Activated effector memory CD4-positive, alpha-beta T cell treated with anti-CD3 and anti-CD28 coated beads, Interleukin-2, amount 50 U/mL, for 16 hours (primary cell): ENCODE measurements around the gene TMCC2.
"Not testable (repeated sequence)": the region's sequence is repeated elsewhere in the genome, so short reads cannot be mapped to it uniquely, and the experiment has no call there.

Experiments
- DNase-seq: peaks from one replicate; pipeline ENCODE4 v3.0.0-alpha.2; 2020

TMCC2 gene

GRCh38 chr1:205214756-205215155 is 13.0 kb upstream of the TMCC2 start:
- no peak for DNase-seq

- no peak for DNase-seq
Measured at GRCh38 chr1:205216588-205216987, 11.2 kb upstream of the TMCC2 start.

GRCh38 chr1:205217418-205217817 is 10.3 kb upstream of the TMCC2 start:
- DNase-seq = no peak

- DNase-seq = no peak
Measured at GRCh38 chr1:205220421-205220820, 7.3 kb upstream of the TMCC2 start.

GRCh38 chr1:205224736-205225135 is 3.0 kb upstream of the TMCC2 start:
- DNase-seq = no peak

- DNase-seq = no peak
Measured at GRCh38 chr1:205225901-205226765, 1.6 kb upstream of the TMCC2 start.

GRCh38 chr1:205226868-205227583 is 720 bp upstream of the TMCC2 start:
- no peak for DNase-seq

- no peak for DNase-seq
Measured at GRCh38 chr1:205228093-205228521, 361 bp downstream of the TMCC2 start.

GRCh38 chr1:205229399-205229871 is 1.7 kb downstream of the TMCC2 start:
- peak; percentile 81 for DNase-seq

- DNase-seq = no peak
Measured at GRCh38 chr1:205229916-205230700, 2.4 kb downstream of the TMCC2 start.

GRCh38 chr1:205230982-205231381 is 3.2 kb downstream of the TMCC2 start:
- DNase-seq = no peak

- DNase-seq = no peak
Measured at GRCh38 chr1:205232127-205232820, 4.5 kb downstream of the TMCC2 start.

- DNase-seq = no peak
Measured at GRCh38 chr1:205232945-205233397, 5.2 kb downstream of the TMCC2 start.

- DNase-seq = not testable (repeated sequence)
Measured at GRCh38 chr1:205233986-205234385, 6.2 kb downstream of the TMCC2 start.

- no peak for DNase-seq
Measured at GRCh38 chr1:205235951-205236350, 8.2 kb downstream of the TMCC2 start.

GRCh38 chr1:205236526-205236925 is 8.8 kb downstream of the TMCC2 start:
- no peak for DNase-seq

- DNase-seq = no peak
Measured at GRCh38 chr1:205236951-205237475, 9.3 kb downstream of the TMCC2 start.

GRCh38 chr1:205237526-205238484 is 10.1 kb downstream of the TMCC2 start:
- DNase-seq = peak; percentile 63

GRCh38 chr1:205239078-205239477 is 11.3 kb downstream of the TMCC2 start:
- DNase-seq = peak; percentile 37

GRCh38 chr1:205240118-205240517 is 12.4 kb downstream of the TMCC2 start:
- peak; percentile 38 for DNase-seq

- no peak for DNase-seq
Measured at GRCh38 chr1:205240569-205240968, 12.8 kb downstream of the TMCC2 start.
